Left cardiac atrium (tissue), 4 donors: ENCODE measurements around the gene RSPO3. TPM values are rescaled to one million over a fixed set of nuclear protein-coding genes. Genes with fewer than 3 reads are reported as not detected.
A peak's percentile ranks its signal among the peaks of the same experiment; 100 is the strongest.
"Not testable (repeated sequence)": the region's sequence is repeated elsewhere in the genome, so short reads cannot be mapped to it uniquely, and the experiment has no call there.

Experiments used
- ATAC-seq, 2 donors: fragments of 200-7000 bp; cut with Tn5 transposase; one replicate each; pipeline ENCODE4 v1.9.1; 2020; ENCODE audit warnings: mild to moderate bottlenecking in 2 of 2, moderate library complexity in 2 of 2
- DNase-seq: peaks from one replicate; pipeline ENCODE4 v3.0.0-alpha.2; 2020
- intact Hi-C, 2 donors: fragments of 100-400 bp; cut with DNase I; formaldehyde crosslinking; loops; one replicate each; pipeline versions ENCODE4 v1.14.1 to v1.15.1; 2022 to 2023
- long read RNA-seq: library from polyadenylated mRNA; unstranded; transcript quantifications from one replicate; pipeline ENCODE4 v2.0.0, GENCODE V29; 2021
- total RNA-seq, 2 donors: library from RNA; stranded (reverse); fragmentation: NEBNext Ultra II Directional; extraction: Animal tissue kit (Norgen Biotek cat#: 25700); gene quantifications; one replicate each; pipeline ENCODE4 v1.2.1, GENCODE V29; 2021
- donor health status: DM: no; HTN: yes; CAD: no.
- donor health status: DM: no; HTN: yes; CAD: no; lungs with severe emphysema.
- donor health status: DM: yes; HTN: yes; CAD: no.
- donor health status: Dilated cardiomyopathy.

The RSPO3 gene, protein sequence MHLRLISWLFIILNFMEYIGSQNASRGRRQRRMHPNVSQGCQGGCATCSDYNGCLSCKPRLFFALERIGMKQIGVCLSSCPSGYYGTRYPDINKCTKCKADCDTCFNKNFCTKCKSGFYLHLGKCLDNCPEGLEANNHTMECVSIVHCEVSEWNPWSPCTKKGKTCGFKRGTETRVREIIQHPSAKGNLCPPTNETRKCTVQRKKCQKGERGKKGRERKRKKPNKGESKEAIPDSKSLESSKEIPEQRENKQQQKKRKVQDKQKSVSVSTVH
- 1 to 10 TPM in 1 of 2 donors, under 1 TPM in 1; 0.94 to 1.9 TPM for total RNA-seq
- long read RNA-seq, result 0 reads

DNA sequence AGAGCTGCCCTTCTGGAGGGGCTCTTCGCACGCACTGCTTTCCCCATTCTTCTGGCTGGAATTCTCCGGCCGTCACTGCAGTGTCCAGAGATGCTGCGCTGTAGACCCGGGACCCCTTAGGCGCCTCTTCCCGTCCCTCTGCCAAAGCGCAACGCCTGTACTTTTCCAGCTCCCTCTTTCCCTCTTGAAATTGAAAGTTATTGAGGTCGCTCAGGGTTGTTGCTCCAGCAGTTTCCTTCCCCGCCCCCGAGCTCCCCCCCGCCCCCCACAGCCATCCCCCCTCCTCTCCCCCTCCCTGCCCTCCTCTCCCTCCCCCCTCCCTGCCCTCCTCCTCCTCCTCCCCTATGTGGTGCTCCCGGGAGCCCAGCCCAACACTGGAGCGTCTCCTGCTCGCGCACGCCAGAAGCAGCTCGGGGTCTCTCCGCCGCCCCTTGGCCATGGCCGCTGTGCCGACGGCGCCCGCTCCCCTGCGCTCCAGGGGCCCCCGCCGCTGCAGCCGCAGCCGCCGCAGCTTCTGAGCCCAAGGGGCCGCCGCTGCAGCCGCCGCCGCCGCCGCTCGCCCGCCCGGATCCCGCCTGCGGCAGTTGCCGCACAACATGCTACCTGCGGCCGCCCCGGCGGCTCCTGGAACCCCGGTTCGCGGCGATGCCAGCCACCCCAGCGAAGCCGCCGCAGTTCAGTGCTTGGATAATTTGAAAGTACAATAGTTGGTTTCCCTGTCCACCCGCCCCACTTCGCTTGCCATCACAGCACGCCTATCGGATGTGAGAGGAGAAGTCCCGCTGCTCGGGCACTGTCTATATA is at the start of gene RSPO3:
TSS of gene RSPO3 (plus strand) at position 374 of the 804 bp plus-strand sequence. CDS start 522 bp downstream, outside the sequence.
- ATAC-seq, result peak in 1 of 2 donors; percentile 22
- intact Hi-C loops, result no loop called here
- peak; percentile 22 for DNase-seq

GRCh38 chr6:127069659-127070279 is 48.7 kb upstream of the RSPO3 start:
- intact Hi-C loops, result no loop called here
- no peak for DNase-seq
- no peak for ATAC-seq

- intact Hi-C loops, result no loop called here
- DNase-seq, result no peak
- no peak for ATAC-seq
Measured at GRCh38 chr6:127073222-127073621, 45.2 kb upstream of the RSPO3 start.

- DNase-seq (no peak), ATAC-seq (no peak)
- intact Hi-C loops, result no loop called here
Measured at GRCh38 chr6:127076466-127076865, 42.0 kb upstream of the RSPO3 start.

- DNase-seq (no peak), ATAC-seq (no peak)
- intact Hi-C loops, result no loop called here
Measured at GRCh38 chr6:127077886-127078285, 40.6 kb upstream of the RSPO3 start.

GRCh38 chr6:127078669-127079068 is 39.8 kb upstream of the RSPO3 start:
- no peak for DNase-seq
- no peak for ATAC-seq
- intact Hi-C loops, result no loop called here

GRCh38 chr6:127079681-127080080 is 38.8 kb upstream of the RSPO3 start:
- intact Hi-C loops, result no loop called here
- no peak for ATAC-seq
- no peak for DNase-seq

DNA sequence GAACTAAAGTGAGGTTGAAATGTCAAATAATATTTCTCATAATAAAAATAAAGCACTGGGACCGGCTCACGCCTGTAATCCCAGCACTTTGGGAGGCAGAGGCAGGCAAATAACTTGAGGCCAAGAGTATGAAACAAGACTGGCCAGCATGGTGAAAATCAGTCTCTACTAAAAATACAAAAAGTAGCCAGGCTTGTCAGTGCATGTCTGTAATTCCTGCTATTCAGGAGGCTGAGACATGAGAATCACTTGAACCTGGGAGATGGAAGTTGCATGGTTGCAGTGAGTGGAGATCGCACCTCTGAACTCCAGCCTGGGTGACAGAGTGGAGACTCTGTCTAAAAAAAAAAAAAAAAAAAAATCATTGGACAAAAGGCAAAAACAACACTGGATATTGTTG is 38.4 kb upstream of the RSPO3 start:
- no peak for DNase-seq
- intact Hi-C loops, result no loop called here
- no peak for ATAC-seq

DNA sequence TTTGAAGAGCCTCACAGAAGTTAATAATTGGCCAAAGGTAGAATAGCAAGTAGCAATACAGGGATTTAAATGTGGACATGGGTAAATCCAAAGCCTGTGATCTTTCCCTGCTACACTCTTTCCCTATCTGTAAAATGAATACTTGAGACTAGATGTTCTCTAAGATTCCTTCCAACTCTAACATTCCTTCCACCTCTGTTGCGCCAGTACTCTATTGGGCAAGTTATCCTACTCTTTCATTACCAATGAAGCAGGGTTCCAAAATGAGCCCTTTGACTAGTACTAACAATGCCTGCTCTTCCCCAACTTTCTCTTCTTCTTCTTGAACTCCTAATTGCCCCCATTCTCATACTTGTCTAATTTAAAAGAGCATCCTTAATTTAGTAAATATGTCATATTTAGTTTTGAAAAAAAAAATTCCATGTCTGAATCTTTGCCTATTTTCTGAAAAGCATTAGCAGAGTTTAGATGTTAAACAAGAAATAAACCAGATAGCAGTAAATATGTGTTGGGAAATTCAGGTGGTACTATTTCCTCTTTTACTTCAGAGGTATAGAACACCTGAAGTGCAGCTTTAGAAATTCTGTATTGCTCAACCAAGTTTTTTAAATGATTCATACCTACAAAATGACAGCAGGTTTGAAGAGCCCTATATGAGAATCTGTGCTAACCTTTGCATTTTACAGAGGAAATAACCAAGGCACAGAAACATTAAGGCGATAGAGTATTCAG is 35.1 kb upstream of the RSPO3 start:
- ATAC-seq (no peak), DNase-seq (no peak)
- intact Hi-C loops, result no loop called here

GRCh38 chr6:127083963-127084310 is 34.5 kb upstream of the RSPO3 start:
- no peak for DNase-seq
- intact Hi-C loops, result no loop called here
- ATAC-seq, result no peak

DNA sequence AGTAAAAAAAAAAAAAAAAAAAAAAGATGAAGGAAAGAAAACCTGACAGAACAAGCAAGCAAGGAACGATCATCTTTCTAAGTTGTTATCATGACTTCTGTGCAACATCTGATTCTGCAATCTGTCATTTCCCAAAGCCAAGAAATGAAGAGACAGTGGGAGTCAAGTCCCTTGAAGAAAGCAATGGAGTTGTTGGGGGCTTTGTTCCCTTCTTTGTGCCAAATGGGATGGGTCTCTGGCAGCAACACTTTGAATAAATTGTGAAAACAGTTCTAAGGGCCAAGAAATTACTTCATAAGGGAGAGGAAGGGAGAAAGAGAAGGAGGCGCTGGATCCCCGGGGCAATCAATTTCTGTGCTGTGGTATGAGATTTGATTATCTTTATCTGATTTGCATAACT is 33.3 kb upstream of the RSPO3 start:
- intact Hi-C loops, result no loop called here
- ATAC-seq, result no peak
- DNase-seq, result no peak

- intact Hi-C loops, result no loop called here
- ATAC-seq, result no peak
- no peak for DNase-seq
Measured at GRCh38 chr6:127090051-127090450, 28.4 kb upstream of the RSPO3 start.

DNA sequence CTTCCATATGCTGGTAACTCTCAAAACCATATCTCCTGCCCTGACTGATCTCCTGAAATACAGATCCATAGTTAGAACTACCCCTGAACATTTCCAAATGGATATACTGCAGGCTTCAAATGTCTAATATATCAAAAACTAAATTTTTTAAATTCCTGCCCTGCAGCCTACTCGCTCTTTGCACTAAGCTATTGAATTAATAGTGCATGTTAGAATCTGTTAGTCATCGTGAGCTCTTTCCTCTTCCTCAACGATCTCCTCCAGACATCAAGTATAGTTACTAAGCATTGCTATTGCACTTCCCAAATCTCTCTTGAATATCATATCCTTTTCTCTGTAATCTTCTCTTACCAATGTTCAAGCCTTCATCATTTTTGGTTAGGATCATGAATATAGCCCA is 26.0 kb upstream of the RSPO3 start:
- ATAC-seq, result no peak
- no peak for DNase-seq
- intact Hi-C loops, result no loop called here

DNA sequence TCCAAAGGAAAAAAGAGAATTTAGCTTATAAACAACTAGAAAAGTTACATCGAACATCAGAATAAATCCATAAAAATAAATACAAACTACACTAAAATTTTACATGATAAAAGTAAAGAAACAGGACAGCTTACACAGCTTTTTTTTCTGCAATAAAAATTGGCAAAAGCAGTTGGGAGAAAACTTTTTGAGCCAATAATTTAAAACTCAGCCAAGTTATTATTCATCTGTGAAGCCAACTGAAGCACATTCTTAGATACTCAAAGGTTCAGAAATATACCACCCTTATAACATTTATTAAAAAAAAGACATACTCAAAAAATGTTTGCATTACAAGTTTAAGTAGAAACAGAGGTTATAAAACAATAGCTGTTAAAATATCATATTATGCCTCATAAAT is 23.7 kb upstream of the RSPO3 start:
- intact Hi-C loops, result no loop called here
- ATAC-seq (no peak), DNase-seq (no peak)

DNA sequence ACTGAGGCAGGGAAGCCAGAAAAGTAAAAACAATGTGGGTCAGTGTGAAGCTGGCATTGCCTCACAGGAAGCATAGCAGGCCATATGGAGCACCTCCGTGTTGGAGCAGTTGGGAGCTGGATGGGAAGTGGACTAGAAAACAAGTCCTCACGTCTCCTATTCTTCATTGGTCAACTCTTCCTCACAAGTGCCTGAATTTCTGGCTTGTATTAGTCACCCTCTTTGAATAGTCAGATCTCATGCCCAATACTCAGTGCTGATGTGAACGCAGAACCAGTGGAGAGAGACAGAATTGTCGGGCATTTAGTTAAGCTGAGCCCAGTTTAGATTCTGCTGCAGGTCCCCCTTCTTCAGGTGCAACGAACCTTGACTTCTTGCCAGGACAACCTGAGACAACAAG is 22.3 kb upstream of the RSPO3 start:
- ATAC-seq (no peak), DNase-seq (no peak)
- intact Hi-C loops, result no loop called here

- intact Hi-C loops, ATAC-seq, DNase-seq: not testable (repeated sequence)
Measured at GRCh38 chr6:127097442-127097841, 21.0 kb upstream of the RSPO3 start.

DNA sequence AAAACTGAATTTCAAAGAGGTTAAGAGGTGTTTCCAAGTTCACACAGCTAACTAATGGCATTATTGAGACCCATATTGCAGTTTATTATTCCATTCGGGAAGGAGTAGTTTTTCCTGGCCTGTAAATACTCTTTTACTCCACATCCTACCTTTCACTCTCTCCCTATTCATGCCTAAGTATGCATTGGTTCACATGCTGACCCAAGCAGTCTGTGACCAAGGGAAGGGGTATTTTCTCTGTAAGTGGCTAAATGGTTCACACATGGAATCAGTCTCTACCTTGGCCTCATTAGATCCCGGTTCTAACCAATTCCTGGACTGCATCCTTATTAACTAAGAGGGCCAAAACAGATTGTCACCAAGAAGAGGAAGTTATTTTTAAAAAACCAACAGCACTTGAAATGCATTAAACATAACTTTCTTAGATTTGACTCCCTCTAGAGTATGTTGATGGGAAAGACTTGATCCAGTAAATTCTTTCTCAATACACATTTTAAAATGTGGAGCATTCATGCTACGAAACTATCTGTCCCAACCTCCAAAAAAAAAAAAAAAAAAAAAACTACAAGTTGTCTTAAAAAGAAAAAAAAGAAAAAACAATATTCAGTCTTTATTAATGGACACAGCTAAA is 17.8 kb upstream of the RSPO3 start:
- no peak for DNase-seq
- intact Hi-C loops, result no loop called here
- no peak for ATAC-seq

GRCh38 chr6:127102299-127102698 is 16.2 kb upstream of the RSPO3 start:
- ATAC-seq, result peak; percentile 17 to 34
- intact Hi-C loops, result no loop called here
- no peak for DNase-seq

GRCh38 chr6:127102859-127103258 is 15.6 kb upstream of the RSPO3 start:
- intact Hi-C loops, result no loop called here
- no peak for DNase-seq
- ATAC-seq, result no peak
